NCI-H128 (cell line): ENCODE results near the gene TFPI2.

Source experiments
- DNase-seq: peaks from one replicate; lab custom pipeline; 2025; ENCODE audit not compliant: unreplicated experiment; lab: John Stamatoyannopoulos, UW

The TFPI2 gene

DNA sequence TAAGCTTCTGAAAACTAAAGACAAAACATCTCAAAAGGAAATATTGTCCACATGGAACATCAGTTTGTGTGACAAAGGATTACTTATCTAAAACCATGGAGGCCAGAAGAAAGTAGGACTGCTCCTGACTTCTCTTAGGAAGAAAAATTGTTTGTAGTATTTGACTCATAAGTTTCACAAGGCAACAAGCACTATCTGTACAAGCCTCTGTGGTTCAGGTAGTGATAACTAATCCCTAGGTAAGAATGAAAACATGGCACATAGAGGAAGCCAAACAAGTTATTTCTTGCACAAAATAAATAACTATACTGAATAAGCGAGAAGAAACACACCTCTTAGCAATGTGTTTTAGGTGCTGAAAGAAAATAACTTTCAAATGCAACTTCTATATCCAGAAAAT, 30.3 kb downstream of the TFPI2 start:
- no peak for DNase-seq

DNA sequence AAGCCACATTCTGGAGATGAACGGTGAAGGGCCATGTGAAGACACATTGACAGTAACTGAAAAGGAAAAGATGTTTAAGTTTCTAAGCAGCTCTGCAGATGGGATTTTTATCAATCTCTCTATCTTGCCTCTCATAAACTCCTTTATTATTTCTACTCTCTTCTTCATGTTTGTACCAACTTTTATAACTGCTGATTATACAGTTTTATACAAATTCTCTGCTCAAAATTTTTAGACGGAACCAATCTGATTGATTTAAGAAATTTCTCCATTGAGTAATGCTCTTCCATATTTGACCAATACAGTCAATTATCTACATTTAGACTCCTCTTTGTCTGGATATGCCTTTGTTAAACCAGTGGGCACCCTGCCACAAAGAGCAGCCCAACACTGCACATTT, 31.7 kb downstream of the TFPI2 start:
- DNase-seq = no peak

DNA sequence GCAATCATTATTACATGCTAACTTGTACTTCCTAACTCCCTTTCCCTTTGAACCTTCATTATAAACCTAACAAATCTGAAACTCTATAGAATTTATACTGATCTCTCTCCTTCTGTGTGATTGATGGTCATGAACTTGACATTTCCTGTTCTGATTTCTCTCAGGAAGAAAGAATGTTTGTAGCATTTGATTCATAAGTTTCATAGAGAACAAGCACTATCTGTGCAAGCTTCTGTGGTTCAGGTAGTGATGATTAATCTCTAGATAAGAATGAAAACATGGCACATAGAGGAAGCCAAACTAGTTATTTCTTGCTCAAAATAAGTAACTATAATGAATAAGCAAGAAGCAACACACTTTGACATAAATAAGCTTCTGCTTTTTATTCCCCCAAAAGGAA, 34.2 kb downstream of the TFPI2 start:
- DNase-seq = no peak

DNA sequence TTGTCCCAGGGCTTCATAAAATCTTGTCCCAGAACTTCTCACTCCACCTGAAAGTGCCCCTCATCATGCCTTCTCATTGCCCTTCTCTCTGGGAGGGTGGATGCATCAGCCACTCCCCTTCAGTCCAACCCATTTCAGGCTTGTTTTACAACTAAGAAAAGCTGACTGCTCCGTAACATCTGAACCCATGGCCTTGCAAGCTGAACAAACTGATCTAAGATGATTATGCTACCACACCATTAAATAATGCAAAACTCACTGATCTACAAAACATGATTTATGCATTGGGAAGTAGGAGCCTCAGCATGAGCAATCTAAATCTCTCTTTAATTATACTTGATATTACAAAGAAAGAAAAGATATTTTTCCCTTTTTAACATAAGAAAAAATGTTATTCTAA, 34.8 kb downstream of the TFPI2 start:
- DNase-seq = no peak

DNA sequence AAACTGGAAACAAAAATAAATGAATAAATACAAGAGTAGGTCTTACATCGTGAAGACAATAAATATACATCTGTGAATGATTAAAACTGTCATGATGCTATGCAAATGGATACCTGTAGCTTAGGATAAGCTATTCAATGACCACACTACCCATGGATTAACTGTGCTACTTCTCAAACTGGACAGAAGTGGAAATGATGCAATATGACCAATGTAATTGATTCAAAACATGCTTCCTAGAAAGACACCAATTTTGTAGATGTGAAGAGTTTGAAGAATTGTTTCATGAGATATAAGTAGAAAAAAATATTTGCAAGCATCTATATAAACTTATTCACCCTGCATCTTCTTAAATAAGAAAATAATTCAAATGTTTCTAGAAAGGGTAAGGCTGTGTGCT, 36.1 kb downstream of the TFPI2 start:
- no peak for DNase-seq

DNA sequence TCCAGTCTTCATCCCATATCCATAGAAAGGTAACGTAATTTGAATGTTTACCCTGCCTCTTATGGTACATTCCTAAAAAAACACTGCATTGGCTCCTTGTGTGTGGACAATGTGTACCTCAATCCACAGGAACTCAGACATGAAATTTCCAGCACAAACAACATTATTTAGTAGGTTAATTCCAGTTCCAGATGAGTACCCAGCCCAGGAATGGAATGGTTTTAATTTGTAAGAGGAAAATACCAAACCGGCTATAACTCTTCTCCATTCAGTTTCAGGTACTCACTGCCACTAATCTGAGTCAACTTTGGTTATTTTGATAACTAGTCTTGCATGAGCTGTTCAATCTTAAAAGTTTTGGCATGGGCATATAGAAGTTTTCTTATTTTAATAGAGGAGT, 39.0 kb downstream of the TFPI2 start:
- no peak for DNase-seq

DNA sequence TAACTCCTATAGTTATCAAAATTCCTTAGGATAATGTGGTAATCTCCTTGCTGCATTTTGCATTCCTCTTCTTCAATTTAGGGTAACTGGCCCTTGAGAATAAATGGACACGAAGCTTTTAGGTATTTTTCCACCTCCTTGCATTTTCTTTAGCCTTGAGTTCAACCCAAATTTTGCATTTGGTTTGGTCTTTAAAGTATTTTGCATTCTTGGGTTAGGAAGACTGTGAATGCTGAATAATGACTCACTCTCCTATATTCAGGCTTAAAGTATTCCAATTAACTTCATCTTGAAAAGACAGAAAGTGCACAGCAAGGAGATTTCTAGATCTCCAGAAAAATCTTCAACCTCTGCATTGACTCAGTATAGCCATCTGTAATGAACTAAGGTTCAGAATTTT, 47.3 kb downstream of the TFPI2 start:
- no peak for DNase-seq

DNA sequence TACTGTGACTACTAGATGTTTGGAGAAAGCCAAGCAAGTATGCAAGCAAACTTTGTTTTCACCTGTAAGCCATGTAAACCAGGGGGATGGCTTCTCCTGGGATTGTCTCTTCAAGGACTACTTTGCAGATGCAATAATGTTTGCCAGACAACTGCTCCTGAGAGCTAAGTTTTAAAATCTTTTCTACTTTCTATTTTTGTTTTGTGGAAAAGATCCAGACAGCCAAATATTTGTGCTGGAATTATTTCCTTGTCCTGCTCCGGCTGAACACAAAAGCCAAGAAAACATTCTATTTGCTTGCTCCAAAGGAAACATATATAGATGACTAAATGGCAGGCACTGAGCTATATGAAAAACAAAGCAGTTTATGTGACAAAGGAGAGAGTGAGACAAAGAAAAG, 51.6 kb downstream of the TFPI2 start:
- no peak for DNase-seq

DNA sequence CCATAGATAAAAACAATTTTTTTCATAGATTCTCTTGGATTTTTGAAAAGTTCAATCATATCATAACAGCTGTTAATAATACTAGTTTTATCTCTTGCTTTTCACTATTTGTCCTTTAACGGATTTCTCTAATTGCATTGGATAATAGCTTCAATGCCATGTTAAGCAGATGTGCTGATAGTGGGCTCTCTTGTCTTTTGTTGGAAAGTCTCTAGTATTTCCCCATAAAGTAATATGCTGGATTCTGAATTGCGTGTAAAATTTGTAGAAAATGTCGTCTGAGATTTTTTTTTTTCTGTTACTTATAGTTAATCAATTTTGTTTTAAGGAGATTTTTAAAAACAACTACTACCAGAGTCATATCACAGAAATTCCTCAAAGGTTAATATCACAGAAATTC, 53.3 kb downstream of the TFPI2 start:
- no peak for DNase-seq

DNA sequence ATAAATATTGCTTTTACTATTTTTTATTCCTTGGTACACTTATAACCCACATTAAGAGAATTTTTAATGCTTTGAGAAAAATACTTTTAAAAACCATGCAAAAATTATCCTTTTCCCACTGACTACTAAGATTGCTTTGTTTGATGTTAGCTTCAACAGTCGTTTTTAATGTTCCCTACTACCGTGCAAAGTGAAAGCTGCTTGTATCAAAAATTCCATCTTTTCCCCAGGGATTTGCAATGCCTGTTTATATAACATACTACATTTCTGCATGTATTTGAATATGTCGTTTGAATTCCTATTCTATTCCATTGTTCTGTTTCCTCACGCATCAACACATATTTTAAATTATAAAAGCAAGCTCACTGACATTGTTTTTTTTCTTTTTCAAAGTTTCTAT, 54.4 kb downstream of the TFPI2 start:
- DNase-seq = no peak

DNA sequence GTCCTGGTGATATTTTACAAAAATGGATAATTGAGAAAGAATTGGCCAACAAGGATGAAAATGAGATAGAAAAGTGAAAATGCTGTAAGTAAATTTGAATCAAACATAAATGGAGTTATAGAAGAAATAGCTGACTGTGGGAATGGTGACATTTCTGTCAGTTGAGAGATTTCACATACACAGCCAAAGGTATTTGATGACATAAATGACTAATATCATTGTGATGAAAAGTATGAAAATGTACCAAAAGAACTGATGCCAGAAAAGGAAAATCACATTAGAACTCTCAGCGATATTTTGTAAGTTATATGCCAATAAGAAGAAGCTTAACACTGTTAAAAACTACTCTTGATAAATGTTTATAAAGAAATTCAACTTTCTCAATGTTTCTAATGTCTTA, 54.9 kb downstream of the TFPI2 start:
- no peak for DNase-seq
